HG03558 (cell line): ENCODE measurements around the gene TMEM129.

Source experiments
- ATAC-seq: cut with Tn5 transposase; IDR thresholded peaks from one replicate; pipeline ENCODE4 v1.9.1; 2021; ENCODE audit warnings: moderate number of reproducible peaks; ENCODE audit not compliant: unreplicated experiment; ENCODE audit errors: extremely low read depth

The TMEM129 gene

GRCh38 chr4:1759170-1759817, 38.2 kb upstream of the TMEM129 start:
- no peak for ATAC-seq

DNA sequence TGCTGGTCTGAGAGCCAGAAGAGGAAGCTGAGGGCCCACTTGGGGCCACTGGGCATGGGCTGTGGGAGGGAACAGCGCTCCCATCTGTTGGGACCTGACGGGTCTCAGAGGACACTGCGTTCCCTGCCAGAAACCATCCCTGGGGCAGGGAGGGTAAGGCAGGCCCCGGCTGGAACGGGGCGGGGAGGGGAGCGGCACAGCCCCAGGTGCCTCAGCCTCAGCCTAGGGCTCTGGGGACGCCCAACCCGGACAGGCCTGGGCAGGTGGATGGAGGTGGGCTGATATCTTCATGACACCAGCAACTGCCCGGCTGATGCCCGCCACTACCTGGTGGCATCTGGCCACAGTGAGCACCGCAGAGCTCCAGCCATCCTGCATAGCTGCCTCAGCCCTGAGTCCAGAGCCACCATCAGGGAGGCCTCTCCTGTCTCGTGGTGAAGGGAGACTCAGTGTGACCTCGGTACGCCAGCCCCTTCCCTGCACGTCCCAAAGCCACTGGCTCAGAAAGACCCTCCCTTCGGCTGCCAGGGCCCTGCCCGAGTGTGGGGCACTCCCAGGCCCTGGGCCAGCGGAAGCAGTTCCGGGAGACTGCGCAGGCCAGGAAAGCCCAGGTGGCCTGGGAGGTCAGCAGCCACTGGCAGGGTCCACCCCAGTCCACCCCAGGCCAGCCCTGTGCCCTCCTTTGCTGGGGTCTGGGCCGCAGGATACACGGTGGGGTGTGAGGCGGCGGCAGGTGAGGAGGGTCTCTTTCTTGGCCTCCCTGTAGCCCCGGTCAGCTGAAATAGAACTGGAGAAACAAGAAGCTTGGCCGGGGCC, 37.4 kb upstream of the TMEM129 start:
- no peak for ATAC-seq

DNA sequence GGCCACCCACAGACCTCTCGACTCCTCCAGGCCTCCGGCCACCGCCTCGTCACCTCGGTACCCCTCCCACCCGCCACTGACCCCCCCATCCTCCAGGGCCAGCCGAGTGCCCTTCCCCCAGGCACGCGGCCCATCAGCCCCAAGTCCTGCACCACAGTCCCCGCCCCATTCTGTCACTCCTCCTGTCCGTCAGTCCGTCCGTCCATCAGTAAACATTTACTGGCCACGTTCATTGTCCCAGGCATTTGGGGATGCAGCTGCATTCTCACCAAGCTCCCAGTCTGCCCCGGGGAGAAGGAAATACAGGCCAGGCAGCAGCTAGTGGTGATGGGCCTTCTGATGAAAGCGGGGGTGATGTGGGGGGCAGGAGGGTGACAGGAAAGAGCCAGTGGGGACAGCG, 36.7 kb upstream of the TMEM129 start:
- no peak for ATAC-seq

DNA sequence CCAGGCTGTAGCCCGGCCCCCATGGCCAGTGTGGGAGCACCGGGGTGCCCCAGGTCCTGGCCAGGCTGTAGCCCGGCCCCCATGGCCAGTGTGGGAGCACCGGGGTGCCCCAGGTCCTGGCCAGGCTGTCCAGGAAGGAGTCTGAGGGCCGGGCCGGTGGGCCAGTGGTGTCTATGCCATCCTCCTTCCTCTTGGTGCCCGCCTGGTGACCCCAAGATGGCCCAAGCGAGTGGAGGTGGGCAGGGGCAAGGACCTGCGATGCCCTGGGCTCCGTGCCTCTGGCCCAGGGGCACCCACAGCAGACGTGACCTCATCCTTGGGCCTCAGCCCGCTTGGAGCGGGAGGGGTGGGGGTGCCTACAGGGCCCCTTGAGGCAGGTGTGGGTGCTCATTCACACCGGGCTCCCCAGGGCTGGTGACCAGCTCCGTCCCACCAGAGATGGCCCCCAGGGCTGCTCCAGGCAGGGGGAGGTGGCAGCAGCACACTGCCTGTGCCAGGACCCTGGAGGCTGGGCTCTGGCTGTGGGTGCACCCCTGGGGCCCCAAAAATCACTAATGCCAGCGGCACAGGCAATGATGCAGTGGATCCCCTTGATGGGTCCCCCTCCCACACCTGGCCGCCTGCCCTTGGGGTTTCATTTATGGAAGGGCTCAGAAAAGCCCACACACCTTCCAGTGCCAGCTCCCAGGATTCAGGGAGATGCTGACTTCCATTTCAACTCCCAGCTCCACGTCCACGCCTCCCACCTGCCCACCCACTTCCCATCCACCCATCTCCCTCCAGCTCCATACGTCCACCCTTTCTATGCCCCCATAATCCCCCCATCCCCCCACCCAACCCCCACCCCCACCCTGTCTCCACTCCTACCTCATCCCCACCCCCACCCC, 36.0 kb upstream of the TMEM129 start:
- no peak for ATAC-seq

- ATAC-seq = no peak
These were observed 35.0 kb upstream of the TMEM129 start for GRCh38 chr4:1756079-1756478.

- ATAC-seq = no peak
These were observed 34.2 kb upstream of the TMEM129 start for GRCh38 chr4:1755297-1755696.

GRCh38 chr4:1754336-1754735, 33.2 kb upstream of the TMEM129 start:
- no peak for ATAC-seq

DNA sequence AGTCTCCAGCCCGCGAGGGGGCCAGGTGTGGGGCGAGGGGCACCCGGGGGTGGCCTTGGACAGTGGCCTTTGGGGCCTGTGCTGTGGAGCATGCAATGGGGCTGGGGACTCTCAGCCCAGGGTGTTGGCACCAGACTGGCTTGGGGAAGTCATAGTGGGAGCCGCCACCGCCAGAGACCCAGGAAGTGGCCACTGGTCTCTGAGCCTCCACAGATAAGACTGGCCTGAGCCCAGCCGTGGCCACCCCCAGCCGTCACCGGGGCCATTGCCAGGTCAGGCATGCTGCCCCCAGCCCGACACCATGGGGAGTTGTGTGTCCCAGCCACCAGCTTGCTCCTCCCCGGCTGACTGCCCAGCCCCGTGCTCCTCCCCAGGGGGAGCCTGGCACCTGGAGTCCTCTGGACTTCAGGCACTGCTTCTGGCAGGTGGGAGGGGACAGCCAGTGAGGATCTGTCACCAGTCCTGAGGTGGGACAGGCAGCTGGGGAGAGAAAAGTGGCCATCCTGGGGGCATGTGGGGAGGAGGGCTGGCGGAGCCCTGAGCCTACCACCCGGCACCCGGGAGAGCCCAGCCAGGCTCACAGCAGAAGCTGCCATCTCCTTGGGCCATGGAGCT, 32.7 kb upstream of the TMEM129 start:
- no peak for ATAC-seq

GRCh38 chr4:1753294-1753696, 32.2 kb upstream of the TMEM129 start:
- no peak for ATAC-seq

GRCh38 chr4:1752284-1753041, 31.3 kb upstream of the TMEM129 start:
- ATAC-seq = no peak

DNA sequence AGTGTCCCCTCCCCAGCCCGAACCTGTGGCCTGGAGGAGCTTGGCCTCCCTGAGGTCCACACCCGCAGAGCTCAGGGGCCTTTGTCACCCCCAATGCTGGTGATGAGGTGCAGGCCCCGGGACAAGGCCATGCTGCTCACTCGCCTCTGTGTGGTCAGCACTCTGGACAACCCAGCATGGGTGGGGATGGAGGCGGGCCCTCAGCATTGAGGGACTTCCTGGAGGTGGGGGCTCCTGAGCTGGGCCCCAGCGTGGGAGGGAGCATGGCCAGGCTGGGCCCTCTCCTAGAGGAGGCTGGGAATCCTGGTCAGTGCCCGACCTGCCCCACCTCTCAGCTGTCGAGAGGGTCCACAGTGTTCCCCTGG, 30.8 kb upstream of the TMEM129 start:
- no peak for ATAC-seq

DNA sequence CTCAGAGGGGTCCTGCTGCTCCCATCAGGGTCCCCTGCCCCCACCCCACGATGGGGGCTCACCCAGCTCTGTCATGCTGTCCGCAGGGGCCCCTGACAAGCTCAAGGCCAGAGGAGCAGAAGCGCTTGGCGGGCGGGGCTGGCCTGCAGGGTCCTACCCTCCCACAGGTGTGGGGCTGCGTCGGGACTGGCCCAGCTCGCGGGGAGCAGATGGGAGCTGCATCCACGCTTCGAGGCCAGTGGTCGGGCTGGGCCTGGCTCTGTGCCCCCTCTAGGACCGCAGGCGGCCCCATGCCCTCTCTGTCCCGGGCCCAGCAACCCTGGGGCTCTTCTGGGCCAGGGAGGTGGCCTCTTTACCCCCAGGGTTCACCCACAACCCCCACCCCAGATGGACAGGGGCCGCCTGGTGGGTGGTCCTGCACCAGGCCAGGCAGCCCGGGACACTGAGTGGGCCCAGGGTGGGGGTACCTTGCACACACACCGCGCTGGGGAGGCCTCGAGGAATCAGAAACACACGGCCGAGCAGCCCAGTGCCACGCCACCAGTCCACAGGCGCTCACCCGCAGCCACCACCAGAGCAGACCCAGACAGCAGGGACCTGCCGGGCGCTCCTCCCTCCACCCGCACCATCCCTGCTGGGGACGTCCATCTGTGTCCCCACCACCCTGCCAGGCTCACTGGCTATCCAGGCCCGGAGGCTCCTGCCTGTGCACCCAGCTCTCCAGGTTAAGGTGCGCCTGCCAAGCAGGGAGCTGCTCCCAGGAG, 30.2 kb upstream of the TMEM129 start:
- ATAC-seq = no peak

- no peak for ATAC-seq
These were observed 29.4 kb upstream of the TMEM129 start for GRCh38 chr4:1750381-1751154.

DNA sequence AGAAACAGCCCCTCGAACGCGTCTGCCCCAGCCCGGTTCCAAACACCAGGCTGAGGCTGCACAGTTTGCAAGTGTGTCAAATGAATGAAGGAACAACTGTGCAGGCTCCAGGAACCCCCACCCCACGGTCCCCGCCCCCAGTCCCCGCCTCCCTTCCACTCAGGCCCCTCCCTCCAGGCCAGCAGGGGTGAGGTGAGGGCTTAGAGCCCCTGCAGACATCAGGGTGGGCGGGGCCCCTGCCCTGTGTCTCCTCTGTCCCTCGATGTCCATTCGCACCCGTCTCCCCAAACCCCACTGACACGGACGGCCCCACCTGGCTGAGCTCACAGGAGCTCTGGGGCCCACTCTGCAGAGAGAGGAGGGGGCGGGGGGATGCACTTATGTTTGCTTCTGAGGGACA, 28.7 kb upstream of the TMEM129 start:
- no peak for ATAC-seq

- ATAC-seq = no peak
These were observed 28.2 kb upstream of the TMEM129 start for GRCh38 chr4:1749370-1749769.

DNA sequence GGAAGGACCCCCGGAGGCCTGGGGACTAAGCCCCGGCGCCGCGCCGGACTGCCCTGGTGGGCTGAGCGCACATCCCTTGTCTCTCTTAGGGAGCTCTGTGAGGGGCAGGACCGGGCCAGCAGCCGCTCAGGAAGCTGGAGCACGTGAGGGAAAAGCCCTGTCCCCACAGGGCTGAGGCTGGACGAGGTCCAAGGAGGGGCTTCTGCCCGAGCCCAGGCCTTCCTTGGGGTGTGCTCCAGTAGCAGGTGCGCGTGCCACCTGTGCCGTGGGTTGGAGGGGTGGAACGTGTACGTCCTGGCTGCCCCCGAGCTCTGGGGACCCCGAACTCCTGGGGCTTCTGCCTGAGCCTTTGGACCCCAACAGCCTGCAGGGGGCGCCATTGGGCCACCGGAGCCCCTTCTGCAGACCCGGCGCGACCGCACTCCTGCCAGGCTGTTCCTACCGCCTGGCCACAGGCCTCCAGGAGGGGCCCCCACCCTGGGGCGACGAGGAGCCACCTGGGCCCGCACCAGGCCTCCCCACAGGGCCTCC, 27.4 kb upstream of the TMEM129 start:
- no peak for ATAC-seq

- no peak for ATAC-seq
These were observed 26.5 kb upstream of the TMEM129 start for GRCh38 chr4:1747603-1747967.

DNA sequence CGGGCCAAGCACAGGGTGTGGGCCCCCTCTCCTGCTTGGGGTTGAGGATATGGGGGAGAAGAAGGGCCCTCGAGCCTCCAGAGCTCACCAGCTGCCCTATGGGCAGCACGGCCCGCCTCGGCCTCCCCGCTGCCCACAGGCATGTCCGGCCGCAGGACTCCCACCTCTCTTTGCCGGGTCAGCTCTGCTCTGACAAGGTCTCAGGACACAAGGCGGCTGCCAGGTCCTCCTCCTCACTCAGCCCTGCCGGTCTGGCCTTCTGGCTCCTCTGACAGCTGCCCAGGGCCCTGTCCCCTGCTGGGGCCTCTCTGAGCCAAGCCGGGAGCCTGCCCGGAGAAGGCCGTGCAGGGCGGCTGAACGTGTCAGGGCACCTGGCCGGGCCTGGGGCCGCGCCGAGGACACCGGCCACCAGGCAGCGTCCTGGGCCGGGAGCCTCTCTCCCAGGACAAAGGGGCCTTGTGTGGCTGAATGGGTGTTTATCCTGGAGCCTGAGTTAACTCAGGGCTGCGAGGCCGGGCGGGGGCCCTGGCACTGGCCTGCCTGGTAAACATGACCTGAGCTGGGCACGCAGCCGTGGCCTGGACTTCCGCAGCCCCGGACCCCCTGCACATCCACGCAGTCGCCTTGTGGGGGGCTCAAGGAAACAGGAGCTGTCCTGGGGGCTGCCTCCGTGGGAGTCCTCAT, 25.9 kb upstream of the TMEM129 start:
- no peak for ATAC-seq
